Stimulated activated CD8-positive, alpha-beta memory T cell treated with anti-CD3 and anti-CD28 coated beads, Interleukin-7, amount 100 ng/mL, for 4 hours (primary cell): ENCODE results near the gene CPPED1.
"Not testable (repeated sequence)": the region's sequence is repeated elsewhere in the genome, so short reads cannot be mapped to it uniquely, and the experiment has no call there.

Experiments used
- DNase-seq, 2 donors: peaks; one replicate each; pipeline ENCODE4 v3.0.0-alpha.2; 2020; ENCODE audit warnings: low read depth in 2 of 2

CPPED1 gene

DNA sequence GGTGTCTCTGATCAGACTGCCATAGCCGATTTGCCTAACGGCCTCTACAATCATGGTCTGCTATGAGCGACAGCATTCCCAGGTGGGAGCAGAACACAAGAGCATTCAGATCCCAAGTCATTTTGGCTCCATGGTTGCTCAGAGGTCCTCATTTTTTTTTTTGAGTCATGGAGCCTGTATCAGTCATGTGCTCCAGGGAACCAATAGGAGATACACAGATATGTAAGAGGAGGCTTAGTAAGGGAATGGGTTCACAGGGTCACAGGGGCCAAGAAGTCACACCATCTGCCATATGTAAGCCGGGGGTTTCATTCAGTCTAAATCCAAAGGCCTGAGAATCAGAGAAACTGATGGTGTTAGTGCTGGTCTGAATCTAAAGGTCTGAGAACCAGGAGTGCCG lies 36.8 kb downstream of the CPPED1 start:
- no peak for DNase-seq

DNA sequence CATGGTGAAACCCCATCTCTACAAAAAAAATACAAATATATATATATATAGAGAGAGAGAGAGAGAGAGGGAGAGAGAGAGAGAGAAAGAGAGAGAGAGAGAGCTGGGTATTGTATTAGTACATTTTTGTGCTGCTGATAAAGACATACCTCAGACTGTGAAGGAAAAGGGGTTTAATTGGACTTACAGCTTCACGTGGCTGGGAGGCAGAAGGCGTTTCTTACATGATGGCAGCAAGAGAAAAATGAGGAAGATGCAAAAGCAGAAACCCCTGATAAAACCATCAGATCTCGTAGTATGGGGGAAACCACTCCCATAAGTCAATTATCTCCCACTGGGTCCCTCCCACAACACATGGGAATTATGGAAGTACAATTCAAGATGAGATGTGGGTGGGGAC lies 37.5 kb downstream of the CPPED1 start:
- not testable (repeated sequence) for DNase-seq

DNA sequence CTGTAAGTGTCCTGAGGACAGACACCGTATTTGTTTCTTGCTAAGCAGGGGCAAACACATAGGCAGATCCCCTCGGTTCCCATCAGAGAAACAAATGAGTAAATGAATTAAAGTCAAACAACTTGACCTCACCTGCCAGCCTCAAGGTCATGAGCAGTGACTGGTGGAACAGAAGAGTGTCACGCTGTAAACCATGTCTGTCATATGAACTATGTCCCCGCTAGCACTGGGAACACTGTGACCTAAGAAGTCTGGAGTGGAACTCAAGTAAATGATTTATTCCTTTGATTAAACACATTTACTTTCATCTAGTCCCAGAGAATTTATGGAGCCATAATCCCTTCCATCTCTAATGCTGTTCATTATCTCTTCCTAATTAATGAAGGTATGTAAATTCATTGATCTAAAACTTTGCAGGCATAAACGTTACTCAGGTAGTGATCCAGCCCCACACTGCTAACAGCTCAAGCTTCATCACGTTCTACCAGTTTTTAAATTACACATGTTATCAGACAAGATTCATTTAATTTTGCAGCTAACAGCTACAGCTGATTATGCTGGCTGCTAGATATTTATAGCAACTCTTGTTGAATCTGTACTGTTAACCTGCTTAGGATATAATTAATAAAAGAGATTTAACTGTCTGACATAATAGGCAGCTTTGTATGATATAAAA lies 38.7 kb downstream of the CPPED1 start:
- no peak for DNase-seq

DNA sequence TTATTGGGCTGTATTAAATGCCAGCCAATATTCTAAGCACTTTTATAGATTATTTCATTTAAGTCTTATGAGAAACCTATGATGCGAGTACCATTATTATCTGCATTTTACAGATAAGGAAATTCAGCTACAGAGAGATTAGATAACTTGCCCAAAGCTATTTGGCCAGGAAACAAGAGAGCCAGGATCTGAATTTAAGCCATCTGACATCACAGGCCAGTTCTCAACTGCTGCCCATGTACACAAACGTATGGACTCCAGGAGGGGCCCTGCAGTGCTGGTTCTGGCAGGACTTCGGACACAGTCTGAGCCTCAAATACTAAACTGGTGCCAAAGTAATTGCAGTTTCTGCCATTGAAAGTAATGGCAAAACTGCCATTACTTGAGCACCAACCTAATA lies 40.2 kb downstream of the CPPED1 start:
- no peak for DNase-seq

DNA sequence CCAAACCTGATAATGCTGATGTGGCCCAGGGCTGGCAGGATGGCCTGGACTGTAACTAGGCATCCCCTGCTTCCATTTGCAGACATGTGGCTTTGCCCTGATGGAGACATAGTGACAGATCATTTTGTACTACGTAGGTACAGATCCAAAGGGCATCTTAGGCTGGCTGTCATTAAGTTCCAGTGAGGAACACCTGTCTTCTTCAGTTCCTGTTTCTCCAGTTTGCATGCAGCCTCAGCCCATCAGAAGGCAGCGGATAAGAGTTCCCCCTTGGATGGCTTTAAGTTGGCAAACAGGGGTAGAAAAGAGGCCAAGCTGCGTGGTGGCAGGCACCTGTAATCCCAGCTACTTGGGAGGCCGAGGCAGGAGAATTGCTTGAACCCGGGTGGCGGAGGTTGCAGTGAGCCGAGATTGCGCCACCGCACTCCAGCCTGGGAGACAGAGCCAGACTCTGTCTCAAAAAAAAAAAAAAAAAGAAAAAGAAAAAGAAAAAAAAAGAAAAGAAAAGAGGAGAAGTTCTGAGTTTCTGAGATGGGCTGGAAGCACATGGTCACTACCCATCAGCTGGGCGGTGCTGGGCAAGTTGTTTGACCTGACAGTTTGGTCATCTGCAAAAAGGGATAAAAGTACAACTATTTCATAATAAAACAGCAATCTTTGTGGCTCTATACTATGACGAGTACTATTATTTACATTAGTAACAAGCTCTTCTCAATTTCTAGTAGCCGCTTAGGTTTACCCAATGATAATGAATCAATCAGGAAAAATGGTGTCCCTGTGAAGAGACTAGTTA lies 42.7 kb downstream of the CPPED1 start:
- no peak for DNase-seq

DNA sequence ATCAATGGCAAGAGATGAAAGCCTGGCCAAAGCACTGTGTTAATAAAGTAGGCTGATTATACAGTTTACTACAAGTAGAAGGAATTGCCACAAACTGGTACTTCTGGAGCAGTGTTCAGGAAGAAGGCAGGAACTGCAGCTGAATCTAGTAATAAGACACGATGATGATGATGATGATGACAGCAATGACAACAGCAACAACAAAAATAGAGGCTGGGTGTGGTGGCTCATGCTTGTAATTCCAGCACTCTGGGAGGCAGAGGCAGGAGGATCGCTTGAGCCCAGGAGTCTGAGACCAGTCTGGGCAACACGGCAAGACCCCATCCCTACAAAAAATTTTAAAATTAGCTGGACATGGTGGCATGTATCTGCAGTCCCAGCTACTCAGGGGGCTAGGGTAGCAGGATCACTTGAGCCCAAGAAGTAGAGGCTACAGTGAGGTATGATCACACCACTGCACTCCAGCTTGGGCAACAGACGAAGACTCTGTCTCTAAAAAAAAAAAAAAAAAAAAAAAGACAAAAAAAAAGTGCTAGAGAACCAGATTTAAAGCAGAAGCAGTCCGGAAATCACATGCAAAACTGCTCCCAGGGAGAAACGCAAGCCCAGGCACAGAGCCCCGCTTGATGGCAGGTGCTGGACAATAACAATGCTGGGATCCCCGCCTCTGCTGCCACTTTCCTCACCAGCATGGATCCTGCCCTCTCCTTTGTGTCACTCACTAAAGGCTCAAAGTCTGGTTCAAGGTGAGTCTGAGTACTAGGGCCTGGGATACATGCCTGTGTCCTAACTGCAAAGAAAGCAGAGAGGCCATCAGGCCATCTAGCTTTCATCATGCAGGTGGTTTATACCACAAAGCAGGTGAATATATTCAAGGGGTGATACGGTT lies 44.8 kb downstream of the CPPED1 start:
- DNase-seq: no peak

DNA sequence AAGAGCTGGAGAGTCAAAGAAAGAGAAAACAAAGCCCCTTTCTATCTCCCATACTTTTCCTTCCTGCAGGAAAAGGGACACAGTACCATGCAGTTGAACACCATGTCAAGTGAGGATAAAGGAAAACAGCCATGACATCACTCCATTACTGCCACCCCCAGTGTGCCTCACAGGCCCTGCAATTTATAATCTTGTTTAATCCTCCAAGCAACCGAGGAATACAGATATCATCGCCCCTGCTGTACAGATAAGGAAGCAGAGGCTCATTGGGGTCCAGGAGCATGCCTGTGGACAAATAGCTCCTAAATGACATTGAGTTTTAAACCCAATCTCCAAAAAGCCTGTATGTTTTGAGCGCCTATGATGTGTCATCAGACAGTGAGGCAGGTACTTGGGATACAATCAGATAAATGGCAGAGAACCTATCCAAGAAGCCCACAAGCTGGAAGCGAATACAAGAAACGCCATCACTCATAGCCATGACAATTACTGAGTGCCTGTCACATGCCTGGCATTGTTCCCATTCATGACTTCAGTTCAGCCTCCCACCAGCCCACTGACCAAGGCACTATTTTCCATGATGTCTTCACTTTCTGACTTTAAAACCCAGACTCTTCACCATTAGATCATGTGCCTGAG lies 45.5 kb downstream of the CPPED1 start:
- DNase-seq: no peak

DNA sequence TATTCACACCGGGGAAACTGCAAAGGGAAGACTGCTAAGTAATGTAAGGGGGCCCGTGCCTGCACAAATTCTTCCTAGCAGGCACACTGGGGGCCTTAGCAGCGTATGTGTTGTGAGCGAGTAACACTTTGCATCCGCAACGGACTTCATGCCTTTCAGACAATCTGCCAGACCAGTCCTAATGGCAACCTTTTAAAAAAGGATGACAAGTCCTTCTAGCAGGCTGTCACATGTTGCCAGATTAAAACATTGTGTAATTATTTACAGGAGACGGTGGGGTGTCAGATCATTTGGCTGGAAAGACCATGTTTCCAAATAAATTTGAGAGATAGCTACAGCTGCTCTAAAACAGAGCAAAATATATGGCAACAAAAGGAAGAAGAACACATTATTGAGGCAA lies 46.1 kb downstream of the CPPED1 start:
- no peak for DNase-seq

DNA sequence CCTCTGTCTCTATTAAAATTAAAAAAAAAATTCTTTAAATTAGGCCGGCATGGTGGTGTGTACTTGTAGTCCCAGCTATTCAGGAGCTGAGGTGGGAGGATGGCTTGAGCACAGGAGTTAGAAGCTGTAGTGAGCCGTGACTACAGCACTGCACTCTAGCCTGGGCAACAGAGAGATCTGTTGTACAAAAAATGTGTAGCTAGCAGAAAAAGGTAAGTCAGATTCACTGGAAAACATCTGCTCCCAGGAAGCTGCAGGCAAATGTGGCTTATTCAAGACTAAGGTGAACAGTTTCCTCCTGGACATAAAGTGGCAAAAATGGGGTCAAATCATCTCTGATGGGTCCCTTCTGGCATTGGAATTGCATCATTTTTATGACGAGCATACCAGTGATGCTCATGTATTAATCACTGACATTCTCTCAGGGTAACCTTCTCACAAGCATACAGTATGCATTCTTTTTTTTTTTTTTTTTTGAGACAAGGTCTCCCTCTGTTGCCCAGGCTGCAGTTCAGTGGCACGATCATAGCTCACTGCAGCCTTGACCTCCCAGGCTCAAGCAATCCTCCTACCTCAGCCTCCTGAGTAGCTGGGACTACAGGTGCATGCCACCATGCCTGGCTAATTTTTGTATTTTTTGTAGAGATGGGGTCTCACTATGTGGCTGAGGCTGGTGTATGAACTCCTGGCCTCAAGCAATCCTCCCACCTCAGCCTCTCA lies 48.7 kb downstream of the CPPED1 start:
- no peak for DNase-seq

DNA sequence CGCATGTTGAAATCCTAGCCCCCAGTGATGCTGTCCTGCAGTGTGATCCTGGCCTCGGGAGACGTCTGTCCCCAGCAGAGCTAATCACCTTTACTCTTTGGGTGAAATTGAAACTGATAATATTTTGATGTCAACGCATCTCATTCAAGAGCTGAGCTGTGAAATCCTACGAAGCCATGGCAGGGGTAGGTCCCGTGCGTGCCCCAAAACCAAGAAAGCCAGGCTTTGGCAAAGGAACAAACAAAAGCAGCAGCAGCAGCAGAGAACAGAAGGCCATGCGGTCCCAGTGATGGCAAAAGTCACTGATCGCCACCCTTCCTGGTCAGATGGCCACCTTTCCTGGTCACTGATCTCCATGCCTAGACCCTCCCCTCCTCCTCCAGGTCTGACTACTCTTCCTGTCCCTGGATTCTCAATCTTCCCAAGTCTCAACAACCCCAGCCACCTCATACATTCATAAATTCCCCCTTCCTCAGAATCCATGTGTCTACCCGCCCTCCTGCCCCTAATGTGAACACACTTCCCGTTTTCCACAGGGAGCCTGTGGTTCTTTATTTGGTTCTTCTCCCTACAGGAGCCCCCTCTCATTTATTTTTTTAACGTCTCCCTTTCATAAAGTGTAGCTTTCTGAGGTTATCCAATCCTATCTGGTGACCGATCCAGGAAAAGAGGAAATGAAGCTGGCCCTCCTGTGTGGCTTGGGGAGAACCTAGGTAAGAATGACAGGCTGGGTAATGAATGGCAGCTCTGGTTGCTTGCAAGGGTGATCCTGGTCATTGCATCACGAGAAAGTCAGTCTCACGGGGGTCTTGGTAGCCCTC lies 50.3 kb downstream of the CPPED1 start:
- no peak for DNase-seq

DNA sequence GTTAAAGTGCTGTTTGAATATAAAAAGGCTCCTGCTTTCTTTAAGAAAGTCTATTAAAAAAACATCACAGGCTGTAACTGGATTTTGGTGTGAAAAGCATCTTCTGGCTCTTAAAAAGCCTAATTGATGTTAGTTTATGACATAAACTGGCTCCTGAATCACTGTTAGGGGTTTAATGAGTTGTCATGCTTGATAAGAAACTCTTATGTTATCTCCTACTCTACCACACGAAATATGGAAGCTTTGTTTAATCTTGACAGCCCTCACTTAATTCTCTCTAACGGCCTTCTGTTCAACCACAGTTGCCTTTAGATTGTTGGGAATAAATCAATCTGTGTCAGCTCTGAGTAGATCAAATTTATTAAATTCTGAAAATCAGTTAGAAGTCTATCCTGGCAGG lies 51.5 kb downstream of the CPPED1 start:
- no peak for DNase-seq

DNA sequence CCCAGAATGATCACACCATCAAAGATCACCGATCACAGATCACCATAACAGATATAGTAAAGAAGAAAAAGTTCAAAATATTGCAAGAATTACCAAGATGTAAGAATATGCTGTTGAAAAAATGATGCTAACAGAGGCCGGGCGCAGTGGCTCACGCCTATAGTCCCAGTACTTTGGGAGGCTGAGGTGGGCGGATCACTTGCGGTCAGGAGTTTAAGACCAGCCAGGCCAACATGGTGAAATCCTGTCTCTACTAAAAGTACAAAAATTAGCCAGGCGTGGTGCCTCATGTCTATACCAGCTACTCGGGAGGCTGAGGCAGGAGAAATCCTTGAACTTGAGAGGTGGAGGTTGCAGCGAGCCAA lies 53.2 kb downstream of the CPPED1 start:
- DNase-seq: no peak

DNA sequence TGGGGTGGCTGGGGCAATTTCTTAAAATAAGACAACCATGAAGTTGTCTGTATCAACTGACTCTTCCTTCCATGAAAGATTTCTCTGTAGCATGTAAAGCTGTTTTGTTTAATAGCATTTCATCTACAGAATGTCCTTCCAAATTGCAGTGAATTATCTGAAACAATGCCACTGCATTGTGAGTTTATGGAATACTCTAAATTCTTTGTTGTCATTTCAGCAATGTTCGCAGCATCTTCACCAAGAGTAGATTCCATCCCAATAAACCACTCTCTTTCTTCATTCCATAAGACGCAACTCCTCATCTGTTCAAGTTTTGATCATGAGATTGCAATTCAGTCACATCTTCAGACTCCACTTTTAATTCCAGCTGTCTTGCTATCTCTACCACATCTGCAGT lies 54.6 kb downstream of the CPPED1 start:
- no peak for DNase-seq

DNA sequence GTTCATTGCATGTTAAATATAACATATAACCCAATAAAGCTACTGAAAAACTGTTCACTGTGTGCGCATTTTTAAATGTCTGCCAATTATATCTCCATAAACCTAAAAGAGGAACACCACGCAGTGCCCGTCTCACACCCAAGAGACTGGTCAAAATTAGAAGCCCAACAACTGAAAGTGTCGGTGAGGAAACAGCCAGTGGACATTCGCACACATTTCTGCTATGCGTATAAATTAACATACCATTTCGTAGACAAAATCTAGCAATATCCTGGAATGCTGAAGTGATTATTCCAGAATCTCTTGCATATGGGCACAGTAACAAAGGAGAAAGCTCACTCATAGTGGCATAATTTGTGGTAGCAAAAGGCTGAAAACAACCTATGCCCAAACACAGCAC lies 55.9 kb downstream of the CPPED1 start:
- no peak for DNase-seq

DNA sequence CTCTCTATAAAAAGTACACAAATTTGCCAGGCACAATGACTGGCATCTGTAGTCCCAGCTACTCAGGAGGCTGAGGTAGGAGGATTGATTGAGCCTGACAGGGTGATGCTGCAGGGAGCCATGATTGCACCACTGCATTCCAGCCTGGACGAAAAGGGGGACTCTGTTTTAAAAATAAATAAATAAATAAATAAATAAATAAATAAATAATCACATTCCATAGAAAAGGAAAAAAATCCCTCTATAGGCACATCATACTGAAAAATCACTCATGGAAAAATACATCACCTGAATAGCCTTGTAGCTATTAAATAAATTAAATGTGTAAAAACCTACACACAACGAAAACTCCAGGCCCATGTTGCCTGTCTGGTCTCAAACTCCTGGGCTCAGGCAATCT lies 56.4 kb downstream of the CPPED1 start:
- DNase-seq: no peak

DNA sequence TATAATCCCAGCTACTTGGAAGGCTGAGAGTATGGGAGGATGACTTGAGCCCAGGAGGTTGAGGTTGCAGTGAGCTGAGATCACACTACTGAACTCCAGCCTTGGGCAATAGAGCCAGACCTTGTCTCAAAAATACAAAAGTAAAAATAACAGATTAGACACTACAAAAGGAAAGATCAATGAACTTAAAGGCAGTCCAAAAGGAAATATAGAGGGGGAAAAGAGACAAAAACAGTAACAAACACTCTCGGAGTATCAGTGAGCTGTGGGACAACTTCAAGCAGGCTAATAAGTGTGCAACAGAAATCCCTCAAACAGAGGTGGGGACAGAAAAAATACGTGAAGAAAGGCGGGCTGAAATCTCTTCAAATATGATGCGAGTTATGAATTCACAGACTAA lies 58.8 kb downstream of the CPPED1 start:
- DNase-seq: no peak

DNA sequence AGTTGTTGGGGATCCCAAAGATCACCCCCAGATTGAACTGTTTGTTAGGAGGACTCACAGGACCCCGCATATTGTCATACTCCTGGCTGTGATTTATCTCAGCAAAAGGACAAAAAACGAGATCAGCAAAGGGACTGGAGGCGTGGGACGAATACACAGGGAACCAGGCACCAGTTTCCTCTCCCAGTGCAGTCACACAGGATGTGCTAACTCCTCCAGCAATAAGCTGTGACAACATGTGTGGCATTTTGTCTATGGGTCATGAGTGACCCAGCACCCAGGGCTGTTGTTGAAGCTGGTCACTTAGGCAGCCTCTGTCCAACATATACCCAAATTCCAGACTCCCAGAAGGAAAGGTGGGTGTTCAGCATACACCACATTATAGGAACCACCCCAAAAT lies 60.9 kb downstream of the CPPED1 start:
- no peak for DNase-seq

DNA sequence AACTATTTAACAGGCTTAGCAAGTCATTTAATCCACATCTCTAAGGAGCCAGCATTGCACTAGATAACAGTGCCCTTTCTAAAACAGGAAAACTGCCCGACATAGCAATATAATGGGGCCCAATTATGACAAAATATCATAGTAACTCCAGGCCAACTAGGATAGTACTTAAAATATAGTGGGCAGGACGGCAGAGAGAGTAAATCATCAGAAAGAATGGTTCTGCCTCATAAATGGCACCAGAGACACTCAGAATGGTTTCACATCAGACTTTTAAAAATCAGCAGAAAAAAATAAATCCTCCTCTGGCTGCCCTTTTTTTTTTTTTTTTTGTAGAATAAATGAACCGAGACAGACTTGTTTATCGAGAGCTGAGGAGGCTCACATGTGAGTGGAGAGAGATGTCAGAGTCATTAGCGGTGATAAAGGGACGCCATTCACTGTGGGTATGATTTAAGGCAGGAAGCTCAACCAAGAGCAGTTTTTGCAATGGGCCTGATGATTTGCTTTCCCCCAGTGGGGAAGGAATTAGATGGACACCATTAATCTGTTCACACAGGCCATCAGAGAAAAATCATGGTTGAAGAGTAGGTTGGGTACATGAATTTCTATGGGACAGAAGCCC lies 62.6 kb downstream of the CPPED1 start:
- DNase-seq: no peak

DNA sequence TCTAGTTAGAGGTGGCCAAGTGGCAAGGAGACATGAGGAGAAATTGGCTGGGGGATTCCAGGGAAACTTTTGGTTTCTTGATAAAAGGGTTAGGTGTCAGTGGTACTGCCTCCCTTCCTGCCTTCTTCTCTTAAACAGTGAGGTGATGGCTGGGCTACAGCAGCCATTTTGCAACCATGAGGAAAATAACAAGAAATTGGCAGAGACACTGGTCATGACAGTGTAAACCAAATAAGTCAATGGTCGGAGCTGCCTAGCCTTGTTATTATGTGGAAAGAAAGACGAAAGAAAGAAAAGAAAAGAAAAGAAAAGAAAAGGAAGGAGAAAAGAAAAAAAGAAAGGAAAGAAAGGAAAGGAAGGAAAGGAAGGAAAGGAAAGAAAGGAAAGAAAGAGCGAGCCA lies 63.9 kb downstream of the CPPED1 start:
- no peak for DNase-seq

DNA sequence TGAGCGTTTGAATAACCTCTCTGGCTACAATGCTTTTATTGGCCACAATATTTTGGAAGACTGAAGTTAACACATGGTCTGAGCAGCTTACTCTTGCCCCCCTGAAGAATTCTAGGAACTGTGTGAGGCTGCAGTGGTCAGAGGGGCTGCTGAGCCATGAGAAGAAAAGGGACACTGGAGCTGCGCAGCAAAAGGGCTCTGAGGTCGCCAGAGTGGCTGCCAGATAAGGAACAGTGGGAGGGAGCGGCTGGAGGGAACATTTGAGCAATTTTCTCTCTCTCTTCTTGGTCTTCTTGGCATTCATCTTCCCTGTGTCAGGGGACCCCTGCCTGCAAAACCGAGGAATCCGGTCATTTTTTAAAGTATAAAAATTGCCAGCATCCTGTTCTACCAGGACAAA lies 66.1 kb downstream of the CPPED1 start:
- no peak for DNase-seq
